GM18499 (cell line): ENCODE results near the gene ADSL.
"Not testable (repeated sequence)": the region's sequence is repeated elsewhere in the genome, so short reads cannot be mapped to it uniquely, and the experiment has no call there.

Source experiments
- ATAC-seq: cut with Tn5 transposase; IDR thresholded peaks from one replicate; pipeline ENCODE4 v1.9.1; 2021; ENCODE audit warnings: moderate number of reproducible peaks; ENCODE audit not compliant: insufficient read depth, unreplicated experiment

ADSL gene

DNA sequence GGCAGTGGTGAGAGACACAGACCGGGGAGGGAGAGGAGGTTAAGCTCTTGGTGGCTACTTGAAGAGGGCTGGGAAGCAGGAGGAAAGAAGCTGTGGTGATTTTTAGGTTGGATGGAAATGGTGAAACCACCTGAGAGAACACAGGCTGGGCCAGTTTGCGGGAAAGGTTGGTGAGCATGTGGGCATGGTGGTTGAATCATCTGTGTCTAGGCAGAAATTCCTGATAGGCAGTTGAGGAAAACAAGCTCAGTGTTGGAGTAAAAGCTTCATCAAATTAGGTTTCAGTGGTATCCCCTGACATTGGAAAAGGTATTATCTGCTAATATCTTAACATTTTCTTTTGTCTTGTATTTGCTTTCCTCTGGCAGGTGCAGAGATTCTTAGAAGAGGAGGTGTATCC, 19.8 kb downstream of the ADSL start:
- ATAC-seq, result no peak

DNA sequence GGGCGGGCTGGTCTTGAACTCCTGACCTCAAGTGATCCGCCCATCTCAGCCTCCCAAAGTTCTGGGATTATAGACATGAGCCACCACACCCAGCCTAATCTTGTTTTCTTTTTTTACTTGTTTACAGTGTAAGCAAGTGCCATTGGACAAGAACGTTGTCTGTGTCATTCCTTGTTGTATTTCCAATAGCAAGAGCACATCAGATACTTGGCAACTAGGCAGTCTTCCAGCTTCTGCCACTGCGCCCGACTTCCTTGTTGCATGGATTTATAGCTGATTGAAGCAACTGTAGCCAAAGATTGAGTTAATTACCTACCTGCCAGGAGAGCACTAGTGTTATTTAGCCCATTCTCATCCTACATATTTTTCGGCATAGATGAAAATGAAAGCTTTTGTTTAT, 21.0 kb downstream of the ADSL start:
- ATAC-seq, result no peak

DNA sequence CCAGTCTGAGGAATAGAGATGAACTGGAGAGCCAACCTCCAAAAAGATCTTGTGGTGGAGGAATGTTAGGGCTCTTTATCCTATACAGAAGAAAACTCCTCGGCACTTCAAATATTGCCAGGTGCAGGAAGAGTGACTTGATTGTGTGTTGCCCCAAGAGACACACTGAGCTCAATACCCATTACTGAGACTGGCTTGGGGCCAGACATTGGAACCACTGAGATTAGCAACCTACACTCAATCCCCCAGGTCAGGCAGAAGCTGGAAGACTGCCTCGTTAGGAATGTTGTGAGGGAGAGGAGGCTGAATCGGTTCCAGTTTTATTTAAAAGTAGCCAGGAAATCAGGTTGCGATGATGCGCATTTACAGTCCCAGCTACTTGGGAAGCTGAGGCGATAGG, 21.7 kb downstream of the ADSL start:
- ATAC-seq, result no peak

DNA sequence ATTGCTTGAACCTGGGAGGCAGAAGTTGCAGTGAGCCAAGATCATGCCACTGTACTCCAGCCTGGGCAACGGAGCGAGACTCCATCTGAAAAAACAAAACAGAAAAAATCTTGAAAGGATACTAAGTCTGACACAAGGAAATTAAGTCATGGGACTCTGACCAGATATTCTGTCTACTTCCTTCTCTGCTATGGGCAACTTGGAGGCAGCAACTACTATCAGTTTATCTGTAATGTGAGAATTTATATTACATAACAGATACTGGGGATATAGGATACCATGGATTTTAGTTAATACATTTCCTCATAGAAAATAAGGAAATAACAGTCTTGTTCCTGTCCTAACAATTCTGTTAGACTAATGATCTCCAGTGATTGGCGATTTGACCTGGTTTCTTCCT, 22.5 kb downstream of the ADSL start:
- no peak for ATAC-seq

DNA sequence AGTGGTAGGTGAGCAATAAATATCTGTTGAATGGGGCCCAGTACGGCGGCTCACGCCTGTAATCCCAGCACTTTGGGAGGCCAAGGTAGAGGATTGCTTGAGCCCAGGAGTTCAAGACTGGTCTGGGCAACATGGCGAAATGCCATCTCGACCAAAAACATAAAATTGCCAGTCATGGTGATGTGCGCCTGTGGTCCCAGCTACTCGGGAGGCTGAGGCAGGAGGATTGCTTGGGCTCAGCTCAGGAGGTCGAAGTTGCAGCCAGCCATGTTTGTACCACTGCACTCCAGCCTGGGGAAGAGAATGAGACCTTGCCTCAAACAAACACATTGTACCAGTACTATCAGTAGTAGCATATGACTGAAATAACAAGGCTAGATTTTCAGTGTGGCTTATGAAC, 28.3 kb downstream of the ADSL start:
- no peak for ATAC-seq

DNA sequence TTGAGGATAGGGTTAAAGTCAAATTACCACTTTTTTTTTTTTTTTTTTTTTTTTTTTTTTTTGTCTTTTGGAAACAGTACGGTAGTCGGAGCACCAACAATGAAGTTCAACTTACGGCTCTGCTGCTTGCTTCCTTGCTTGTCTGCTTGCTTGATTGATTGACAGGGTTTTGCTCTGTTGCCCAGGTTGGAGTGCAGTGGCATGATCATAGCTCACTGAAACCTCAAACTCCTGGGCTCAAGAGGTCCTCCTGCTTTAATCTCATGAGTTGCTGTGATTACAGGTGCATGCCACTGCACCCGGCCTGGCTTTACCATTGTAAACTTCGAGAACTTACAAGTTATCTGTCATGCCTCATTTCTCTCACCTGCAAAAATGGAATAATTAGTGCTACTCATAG, 29.8 kb downstream of the ADSL start:
- ATAC-seq, result no peak

DNA sequence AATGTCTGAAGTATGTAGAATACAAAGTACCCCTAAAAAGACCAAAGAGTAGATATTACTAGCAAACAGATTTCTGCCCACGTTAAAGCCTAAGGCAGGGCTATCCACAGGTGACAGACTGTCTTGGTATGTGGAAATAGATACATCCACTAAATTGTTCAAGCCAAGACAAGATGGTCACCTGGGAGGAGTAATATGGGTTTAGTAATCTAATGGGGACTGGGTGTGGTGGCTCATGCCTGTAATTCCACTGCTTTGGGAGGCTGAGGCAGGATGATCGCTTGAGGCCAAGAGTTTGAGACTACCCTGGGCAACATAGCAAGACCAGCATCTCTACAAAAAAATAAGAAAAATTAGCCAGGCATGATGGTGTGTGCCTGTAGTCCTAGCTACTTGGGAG, 31.6 kb downstream of the ADSL start:
- ATAC-seq, result no peak

DNA sequence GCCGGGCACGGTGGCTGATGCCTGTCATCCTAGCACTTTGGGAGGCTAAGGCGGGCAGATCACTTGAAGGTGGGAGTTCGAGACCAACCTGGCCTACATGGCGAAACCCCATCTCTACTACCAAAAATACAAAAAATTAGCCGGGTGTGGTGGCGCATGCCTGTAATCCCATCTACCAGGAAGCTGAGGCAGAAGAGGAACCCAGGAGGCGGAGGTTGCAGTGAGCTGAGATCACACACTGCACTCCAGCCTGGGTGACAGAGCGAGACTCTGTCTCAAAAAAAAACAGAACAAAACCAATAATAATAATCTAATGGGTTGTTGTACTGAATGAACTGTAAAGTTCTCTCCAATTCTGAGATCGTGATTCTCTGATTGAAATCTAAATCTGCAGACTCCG, 32.1 kb downstream of the ADSL start:
- ATAC-seq, result not testable (repeated sequence)

DNA sequence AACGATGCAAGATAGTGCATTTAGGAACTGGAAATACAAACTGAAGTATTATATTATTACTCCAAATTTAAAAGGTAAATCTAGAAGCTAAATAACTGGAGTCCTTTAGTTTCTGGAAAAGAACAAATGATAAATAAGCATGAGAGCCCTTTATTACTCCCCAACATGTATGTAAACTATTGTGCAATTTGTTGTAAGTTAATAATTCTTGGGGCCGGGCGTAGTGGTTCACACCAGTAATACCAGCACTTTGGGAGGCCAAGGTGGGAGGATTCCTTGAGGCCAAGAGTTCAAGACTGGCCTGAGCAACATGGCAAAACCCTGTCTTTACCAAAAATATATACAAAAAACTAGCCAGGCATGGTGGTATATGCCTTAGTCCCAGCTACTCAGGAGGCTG, 35.2 kb downstream of the ADSL start:
- no peak for ATAC-seq

DNA sequence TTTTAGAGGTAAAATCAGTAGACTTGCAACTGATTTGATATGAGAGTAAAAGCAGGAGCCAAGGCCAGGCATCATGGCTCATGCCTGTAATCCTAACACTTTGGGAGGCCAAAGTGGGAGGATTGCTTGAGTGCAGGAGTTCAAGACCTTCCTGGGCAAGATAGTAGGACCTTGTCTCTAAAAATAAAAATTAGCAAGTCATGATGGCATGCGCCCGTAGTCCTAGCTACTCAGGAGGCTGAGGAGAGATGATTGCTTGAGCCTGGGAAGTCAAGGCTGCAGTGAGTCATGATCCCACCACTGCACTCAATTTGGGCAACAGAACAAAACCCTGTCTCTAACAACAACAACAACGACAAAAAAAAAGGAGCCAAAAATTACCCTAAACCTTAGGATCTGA, 37.6 kb downstream of the ADSL start:
- ATAC-seq, result no peak

DNA sequence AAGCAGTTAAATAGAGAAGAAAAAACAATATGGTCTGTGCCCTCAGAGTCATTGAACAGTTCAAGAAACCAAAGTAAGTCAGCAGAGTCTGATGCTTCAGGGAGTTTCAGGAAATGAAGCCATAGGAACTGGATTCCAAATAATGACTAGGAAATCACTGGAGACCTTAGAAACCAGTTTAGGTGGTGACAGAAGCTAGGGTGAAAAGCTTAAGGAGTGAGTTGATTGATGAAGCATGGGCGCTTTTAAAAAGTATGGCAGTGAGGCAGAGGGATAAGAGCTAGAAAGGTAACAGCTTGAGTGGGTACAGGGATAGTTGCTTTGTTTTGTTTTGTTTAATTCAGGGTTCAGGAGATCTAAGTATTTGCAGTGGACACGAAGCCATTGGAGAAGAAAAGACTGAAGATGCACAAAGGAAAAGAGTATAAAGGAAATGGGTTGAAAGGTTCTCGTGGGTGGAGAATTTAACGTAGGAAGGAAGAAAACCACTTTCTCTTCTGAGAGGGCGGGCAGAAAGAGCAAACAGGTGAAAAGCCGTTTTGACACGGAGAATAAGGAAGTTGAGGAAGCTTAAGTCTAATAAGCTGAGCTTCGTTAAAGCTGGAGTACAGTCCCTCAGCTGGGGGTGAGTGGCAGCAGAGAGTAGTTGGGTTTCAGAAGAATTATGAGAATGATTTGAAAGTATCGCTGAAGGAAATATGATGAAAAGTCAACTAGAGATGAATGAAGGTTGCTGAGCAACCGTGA, 38.9 kb downstream of the ADSL start:
- ATAC-seq, result no peak

DNA sequence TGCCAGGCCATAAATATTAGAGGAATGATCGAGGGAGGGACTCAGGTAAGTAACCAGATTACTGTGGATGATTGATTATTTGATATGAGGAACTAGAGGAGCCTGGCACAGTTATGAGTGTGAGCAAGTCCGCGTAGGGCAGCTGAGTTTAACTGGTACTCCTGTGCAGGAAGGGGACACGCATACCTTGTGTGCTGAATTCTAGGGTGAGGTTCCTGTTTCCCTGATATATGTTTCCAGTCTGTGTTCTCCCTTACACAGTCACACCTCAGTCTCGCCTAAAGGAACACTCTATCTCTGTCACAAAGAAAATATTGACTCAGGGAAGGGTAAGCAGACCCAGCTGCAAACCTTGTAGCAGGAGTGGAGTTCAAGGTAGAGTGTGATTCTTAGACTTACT, 41.4 kb downstream of the ADSL start:
- ATAC-seq, result no peak

DNA sequence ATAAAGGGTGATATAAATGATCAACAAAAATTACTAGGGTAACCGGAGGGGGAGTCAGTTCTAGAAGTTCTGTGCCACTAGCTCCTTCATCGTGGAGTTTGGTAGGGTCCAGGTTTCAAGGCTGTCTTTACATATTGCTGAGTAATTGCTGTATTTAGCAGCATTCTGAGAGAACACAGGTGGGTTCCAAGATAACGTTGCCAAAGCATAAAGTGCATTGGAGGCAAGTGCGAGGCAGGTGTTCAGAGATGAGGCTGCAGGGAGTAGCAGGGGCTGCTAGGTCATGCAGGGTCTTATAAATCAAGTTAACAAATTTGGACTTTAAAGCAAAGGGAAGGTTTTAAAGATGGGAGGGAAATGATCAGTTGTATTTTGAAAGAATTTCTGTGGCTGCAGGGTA, 41.9 kb downstream of the ADSL start:
- no peak for ATAC-seq

DNA sequence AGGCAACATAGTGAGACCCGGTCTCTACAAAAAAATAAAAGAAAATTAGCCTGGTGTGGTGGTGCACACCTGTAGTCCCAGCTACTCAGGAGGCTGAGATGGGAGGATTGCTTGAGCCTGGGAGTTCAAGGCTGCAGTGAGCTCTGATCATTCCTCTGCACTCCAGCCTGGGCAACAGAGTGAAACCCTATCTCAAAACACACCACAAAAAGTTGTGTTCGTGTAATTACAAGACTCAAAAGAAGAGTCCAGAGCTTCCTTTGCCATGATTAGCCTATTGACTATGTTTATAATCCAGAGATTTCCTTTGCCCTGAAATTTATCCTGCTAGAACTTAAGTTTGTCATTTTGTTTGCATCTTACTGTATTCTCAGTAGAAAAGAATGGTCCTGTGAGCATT, 45.1 kb downstream of the ADSL start:
- ATAC-seq, result no peak

DNA sequence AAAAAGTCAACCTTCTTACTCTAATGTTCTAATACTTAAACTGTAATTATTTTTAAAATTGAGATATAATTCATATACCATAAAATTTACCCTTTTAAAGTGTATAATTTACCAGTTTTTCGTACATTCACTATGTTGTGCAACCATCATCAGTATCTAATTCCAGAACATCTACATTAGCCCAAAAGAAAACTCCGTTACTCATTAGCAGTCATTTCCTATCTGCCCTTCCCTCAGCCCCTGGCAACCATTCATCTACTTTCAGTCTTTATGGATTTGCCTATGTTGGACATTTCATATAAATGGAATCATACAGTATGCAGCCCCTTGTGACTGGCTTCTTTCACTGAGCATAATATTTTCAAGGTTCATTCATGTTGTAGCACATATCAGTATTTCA, 46.3 kb downstream of the ADSL start:
- no peak for ATAC-seq

DNA sequence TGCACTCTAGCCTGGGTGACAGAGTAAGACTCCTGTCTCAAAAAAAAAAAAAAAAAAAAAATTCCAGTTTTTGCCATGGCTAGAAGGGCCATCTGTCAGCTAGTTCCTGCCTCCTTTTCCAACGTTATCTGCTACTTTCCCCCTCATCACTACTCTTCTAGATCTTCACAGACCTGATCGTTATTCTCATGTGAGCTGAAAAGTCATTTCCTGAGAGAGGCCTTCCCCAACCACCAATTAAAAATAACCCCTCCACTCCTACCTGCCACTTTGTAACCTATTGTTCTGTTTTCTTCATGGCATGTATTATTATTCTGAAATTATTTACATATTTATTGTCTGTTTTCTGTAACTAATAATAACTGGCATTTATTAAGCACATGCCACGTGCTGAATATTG, 48.3 kb downstream of the ADSL start:
- no peak for ATAC-seq

DNA sequence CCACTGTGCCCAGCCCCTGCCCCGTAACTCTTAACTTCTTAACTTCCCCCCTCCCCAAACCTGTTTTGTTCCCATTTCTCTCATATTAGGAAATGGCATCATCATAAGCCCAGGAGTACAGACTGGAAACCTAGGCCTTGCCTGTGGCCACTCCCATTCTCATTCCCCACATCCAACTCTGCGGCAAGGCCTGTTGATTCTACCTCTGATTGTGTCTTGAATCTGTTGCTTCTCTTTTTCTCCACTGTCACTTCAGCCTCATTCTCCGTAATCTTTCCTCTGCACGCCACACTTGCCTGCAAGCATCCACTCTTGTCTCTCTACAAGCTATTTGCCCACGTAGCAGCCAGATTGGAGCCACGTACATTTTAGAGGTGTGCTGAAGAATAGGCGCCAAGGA, 49.3 kb downstream of the ADSL start:
- no peak for ATAC-seq

DNA sequence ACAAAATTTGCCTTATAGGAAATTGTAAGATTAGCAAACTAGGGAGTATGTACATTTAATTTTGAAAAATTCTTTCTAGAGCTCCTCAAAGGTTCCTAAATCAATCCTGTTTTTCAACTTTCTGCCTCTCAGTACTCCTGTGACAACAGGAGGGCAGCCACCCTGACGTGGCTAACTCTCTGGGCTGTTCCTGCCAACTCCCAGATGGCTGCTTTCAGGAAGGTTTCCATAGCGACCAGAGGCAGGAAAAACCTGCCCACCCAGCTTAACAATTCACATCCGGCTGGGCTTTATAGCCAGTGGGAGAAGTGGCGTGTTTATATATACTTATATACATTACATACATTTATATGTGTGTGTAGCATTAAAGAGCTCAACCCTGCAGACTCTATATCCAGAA, 50.6 kb downstream of the ADSL start:
- no peak for ATAC-seq

DNA sequence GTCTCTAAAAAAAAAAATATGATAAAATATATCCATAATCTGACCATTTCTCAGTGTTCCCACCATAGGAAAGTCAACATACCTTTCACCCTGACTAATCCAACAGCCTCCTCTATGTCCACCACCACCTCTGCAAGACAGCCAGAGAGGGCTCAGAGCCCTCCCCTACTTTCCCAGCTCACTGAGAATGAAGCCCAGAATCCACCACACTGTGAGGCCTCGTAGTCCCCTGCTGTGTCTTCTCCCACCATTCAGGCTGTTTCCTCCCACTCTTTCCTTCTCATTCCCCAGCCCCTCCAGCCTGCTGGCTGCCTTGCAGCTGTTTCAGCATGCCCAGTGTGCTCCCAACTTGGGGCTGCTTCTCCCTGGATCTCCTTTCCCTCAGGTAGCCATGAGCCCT, 51.1 kb downstream of the ADSL start:
- ATAC-seq, result no peak

DNA sequence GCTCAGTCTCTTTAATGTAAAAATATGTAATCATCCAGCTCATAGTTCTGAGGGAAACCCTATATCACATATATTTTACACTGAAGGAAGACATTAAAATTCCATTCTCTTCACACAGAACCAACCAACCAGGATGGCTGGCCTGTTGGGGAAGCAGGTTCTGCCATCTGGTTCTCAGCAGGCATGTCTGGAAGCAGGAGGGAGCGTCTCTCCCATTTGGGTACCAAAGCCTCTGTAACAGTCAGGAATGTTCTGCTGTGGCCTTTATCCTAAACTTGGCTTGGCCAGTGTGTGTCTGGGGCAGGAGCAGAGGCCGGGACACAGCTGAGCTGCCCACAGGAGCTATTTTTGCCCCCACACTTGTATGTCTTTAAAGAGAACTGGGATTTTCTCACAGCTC, 53.3 kb downstream of the ADSL start:
- ATAC-seq, result no peak

DNA sequence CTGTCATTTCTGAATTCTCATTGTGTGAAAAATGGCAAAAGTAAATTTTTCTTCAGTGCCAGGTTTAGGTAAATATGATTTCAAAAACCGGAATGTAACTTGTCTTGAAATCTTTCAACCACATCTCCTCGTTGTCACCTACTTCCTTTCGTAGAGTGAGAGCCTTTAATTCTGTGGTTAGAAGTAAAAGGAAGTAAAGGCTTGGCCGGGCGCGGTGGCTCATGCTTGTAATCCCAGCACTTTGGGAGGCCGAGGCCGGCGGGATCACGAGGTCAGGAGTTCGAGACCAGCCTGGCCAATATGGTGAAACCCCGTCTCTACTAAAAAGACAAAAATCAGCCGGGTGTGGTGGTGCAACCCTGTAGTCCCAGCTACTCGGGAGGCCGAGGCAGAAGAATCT, 53.9 kb downstream of the ADSL start:
- ATAC-seq, result no peak

DNA sequence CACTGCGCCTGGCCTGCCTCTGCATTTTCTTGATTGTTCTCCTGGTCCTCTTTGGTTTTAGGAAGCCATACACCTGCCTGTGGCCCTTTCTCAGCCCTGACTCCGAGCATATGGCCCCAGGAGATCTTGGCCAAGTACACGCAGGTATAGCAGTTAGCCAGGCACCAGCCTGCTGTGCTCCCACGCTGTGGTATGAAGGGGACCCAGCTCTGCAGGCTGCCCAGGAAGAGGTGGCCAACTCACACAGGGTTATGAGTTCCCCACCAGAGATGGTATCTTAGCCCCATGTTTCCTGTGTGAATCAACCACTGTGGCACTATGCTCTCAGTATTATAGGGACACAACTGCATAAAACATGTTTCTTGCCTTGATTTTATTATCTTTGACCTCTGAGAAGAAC, 55.2 kb downstream of the ADSL start:
- no peak for ATAC-seq

DNA sequence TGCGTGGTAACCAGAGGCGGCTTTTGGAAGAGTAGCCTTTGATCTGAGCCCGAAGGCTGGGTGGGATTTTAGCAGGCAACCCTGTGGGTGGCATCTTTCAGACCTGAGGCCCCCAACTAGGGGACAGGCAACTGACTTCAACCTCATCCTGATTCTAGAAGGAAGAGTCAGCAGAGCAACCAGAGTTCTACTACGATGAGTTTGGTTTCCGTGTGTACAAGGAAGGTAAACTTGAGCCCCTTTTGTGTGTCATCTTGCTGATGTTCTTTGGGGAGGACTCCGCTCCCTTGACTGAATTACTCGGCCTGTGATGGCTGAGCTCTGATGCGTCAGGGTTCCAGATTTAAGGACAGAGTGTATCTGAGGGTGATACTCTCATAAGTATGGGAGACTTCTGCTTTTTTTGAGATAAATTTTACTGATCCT, 55.7 kb downstream of the ADSL start:
- ATAC-seq, result no peak
